ENCODE results near the gene SMIM38. TPM values are rescaled to one million over a fixed set of nuclear protein-coding genes. Genes with fewer than 3 reads are reported as not detected.
A peak's percentile ranks its signal among the peaks of the same experiment; 100 is the strongest.
"Not testable (repeated sequence)": the region's sequence is repeated elsewhere in the genome, so short reads cannot be mapped to it uniquely, and the experiment has no call there.

SMIM38 gene
- total RNA-seq, 1 donor, result under 0.01 TPM

GRCh38 chr11:69133251-69133650 is 22.5 kb upstream of the SMIM38 start:
- no peak for TF ChIP-seq CTCF (IDR thresholded peaks at IDR 0.05; ENCODE audit: insufficient read depth, low read depth, low read length)
- DNase-seq (ENCODE audit: low read depth), result no peak
- no peak overlapping the region for H3K4me3 ChIP-seq (ENCODE audit: low read depth, low read length)

- DNase-seq (ENCODE audit: low read depth); H3K4me3 ChIP-seq (ENCODE audit: low read depth, low read length): not testable (repeated sequence)
These were observed 21.6 kb upstream of the SMIM38 start for GRCh38 chr11:69134182-69134581.

- DNase-seq (ENCODE audit: low read depth), result no peak
- TF ChIP-seq CTCF (IDR thresholded peaks at IDR 0.05; ENCODE audit: insufficient read depth, low read depth, low read length), result no peak
- H3K4me3 ChIP-seq (ENCODE audit: low read depth, low read length), result no peak overlapping the region
These were observed 20.8 kb upstream of the SMIM38 start for GRCh38 chr11:69134957-69135356.

GRCh38 chr11:69135420-69136363 is 20.0 kb upstream of the SMIM38 start:
- TF ChIP-seq CTCF (IDR thresholded peaks at IDR 0.05; ENCODE audit: insufficient read depth, low read depth, low read length), result no peak
- no peak overlapping the region for H3K4me3 ChIP-seq (ENCODE audit: low read depth, low read length)
- DNase-seq (ENCODE audit: low read depth), result no peak

GRCh38 chr11:69136471-69136870 is 19.3 kb upstream of the SMIM38 start:
- DNase-seq (ENCODE audit: low read depth), result no peak
- H3K4me3 ChIP-seq (ENCODE audit: low read depth, low read length), result no peak overlapping the region
- no peak for TF ChIP-seq CTCF (IDR thresholded peaks at IDR 0.05; ENCODE audit: insufficient read depth, low read depth, low read length)

GRCh38 chr11:69137151-69137844 is 18.4 kb upstream of the SMIM38 start:
- H3K4me3 ChIP-seq (ENCODE audit: low read depth, low read length), result no peak overlapping the region
- no peak for TF ChIP-seq CTCF (IDR thresholded peaks at IDR 0.05; ENCODE audit: insufficient read depth, low read depth, low read length)
- DNase-seq (ENCODE audit: low read depth), result no peak

- TF ChIP-seq CTCF (IDR thresholded peaks at IDR 0.05; ENCODE audit: insufficient read depth, low read depth, low read length), result no peak
- peak; percentile 59 for DNase-seq (ENCODE audit: low read depth)
- H3K4me3 ChIP-seq (ENCODE audit: low read depth, low read length), result no peak overlapping the region
These were observed 17.5 kb upstream of the SMIM38 start for GRCh38 chr11:69138265-69138664.

- DNase-seq (ENCODE audit: low read depth); H3K4me3 ChIP-seq (ENCODE audit: low read depth, low read length): not testable (repeated sequence)
These were observed 15.6 kb upstream of the SMIM38 start for GRCh38 chr11:69140161-69140560.
